HepG2 (cell line): ENCODE results near the gene MRPL14.

ENCODE experiments used
- CREB3 ChIP-seq: sonication (generic); formaldehyde crosslinking; IDR thresholded peaks from 2 replicates; pipeline ENCODE4 v1.5.0; 2020; ENCODE audit warnings: missing genetic modification reagents
- HDAC1 ChIP-seq: sonication (generic); formaldehyde crosslinking; IDR thresholded peaks from 2 replicates; pipeline ENCODE4 v1.5.1; 2020; ENCODE audit warnings: mild to moderate bottlenecking, missing genetic modification reagents
- KAT7 ChIP-seq: IDR thresholded peaks from 2 replicates; pipeline ENCODE4 v1.6.1; 2018; ENCODE audit warnings: borderline replicate concordance, missing compliant biosample characterization
- POLR2A ChIP-seq, 2 experiments: IDR thresholded peaks; 2 replicates each; pipeline ENCODE4 v1.6.1; 2011; ENCODE audit warnings: low read depth in 2 of 2, low read length in 2 of 2, mild to moderate bottlenecking in 1 of 2, moderate library complexity in 1 of 2; ENCODE audit not compliant: insufficient read depth in 1 of 2
- SP1 ChIP-seq, 2 experiments: fragments of 450-650 bp in 1 of 2; sonication (generic) in 1 of 2; formaldehyde crosslinking in 1 of 2; IDR thresholded peaks; 2 replicates each; pipeline versions ENCODE4 v1.4.0 to v1.6.1; 2016 to 2020; ENCODE audit warnings: missing genetic modification reagents in 1 of 2
- ZNF138 ChIP-seq: sonication (generic); formaldehyde crosslinking; IDR thresholded peaks from 2 replicates; pipeline ENCODE4 v1.5.0; 2020; ENCODE audit warnings: mild to moderate bottlenecking, low read depth, missing genetic modification reagents
- ZNF362 ChIP-seq: sonication (generic); formaldehyde crosslinking; IDR thresholded peaks from 2 replicates; pipeline ENCODE4 v1.4.0; 2020; ENCODE audit warnings: missing genetic modification reagents, mild to moderate bottlenecking, borderline replicate concordance

GRCh38 chr6:44093066-44093465, 34.2 kb downstream of the MRPL14 start:
- TF ChIP-seq ZNF362 (no peak), CREB3 (CRISPR knock-in tag) (no peak), SP1 (IDR thresholded peaks at IDR 0.05) (no peak), SP1 (CRISPR knock-in tag; IDR thresholded peaks at IDR 0.05) (no peak), KAT7 (no peak), HDAC1 (CRISPR knock-in tag) (no peak), POLR2A (IDR thresholded peaks at IDR 0.05; ENCODE audit: insufficient read depth in 1 of 2, low read depth in 2 of 2, low read length in 2 of 2) (no peak), ZNF138 (CRISPR knock-in tag) (peak; percentile 43; the same call in 1 of the 2 replicates)
